NCI-H82 treated with DMSO at 0.1 percent for 48 hours (cell line): ENCODE results near the gene B4GALT6.

Source experiments
- DNase-seq: peaks from one replicate; lab custom pipeline; 2025; ENCODE audit not compliant: unreplicated experiment; lab: John Stamatoyannopoulos, UW

The B4GALT6 gene

DNA sequence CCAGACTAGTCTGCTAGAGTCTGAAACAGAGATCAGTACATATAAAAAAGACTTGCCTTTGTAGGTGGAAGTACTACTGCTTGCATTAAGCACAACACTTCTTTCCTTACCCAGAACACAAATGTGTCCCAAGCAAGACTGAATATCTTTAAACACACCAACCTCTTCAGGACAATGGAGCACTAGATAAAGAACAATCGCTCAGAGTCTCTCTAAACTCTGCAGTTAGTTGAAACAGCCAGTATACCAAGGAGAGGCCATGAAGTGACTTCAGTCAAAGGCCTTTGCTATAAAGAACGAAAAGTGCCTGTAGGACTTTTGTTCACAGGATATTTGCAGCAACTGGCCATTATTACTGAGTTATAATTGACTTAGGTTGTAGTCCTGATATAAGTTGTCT is 9.9 kb upstream of the B4GALT6 start:
- DNase-seq: no peak

DNA sequence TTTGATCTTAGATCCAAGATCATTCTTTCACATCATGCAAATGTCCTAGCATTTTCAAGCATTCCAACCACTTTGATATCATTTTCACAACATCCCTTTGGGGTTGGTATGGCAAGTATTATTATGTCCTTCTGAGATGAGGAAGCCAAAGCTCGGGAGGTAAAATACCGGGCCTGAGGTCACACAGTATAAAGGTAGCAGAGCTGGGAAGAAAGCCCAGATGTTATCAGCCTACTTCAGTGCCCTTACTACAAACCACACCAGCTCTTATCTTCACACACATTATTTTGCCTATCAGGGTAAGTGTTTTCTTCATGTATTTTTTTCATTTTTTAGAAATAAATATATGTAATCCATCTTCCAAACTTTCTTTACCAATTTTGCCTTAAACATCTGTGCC is 4.2 kb upstream of the B4GALT6 start:
- no peak for DNase-seq

DNA sequence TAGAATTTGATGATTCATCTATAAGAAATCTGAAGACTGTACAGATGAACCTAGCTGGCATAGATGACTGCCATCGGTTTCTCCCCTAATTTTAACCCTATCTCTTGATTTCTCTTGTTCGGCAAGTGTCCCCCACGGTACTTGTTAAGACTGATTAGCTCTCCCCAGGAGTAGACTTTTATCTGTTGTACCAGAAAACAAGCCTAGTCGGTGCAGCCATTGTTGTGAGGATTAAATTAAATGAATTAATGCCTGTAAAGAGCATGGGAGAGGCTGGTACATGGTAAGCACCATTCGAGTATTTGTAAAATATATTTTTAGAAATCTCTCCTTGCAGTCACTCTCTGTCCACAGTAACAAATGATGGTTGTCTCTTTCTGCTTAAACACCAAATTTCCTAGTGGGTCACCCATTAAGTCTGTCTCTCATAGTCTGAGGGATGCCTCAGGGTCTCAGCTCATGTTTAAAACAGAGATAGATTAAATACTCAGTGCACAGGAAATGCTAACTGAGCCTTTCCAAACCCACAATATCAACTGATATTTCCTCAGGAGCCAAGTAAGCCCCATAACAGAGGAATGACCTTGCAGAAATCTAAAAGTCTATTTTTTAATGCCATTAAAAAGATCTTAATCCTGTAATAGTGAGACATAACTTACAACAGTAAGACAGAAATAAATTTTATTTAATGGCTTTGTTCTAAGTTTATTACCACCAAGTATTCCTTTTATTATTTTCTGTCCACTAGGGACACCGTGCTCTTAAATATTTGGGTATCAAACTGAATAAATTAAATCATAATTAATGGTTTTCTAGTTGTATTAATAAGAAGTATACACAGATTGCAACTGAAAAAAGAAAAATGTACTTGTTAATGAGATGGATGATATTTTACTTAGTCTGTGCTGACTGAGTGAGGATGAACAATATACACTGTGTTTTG is 2.9 kb upstream of the B4GALT6 start:
- no peak for DNase-seq

DNA sequence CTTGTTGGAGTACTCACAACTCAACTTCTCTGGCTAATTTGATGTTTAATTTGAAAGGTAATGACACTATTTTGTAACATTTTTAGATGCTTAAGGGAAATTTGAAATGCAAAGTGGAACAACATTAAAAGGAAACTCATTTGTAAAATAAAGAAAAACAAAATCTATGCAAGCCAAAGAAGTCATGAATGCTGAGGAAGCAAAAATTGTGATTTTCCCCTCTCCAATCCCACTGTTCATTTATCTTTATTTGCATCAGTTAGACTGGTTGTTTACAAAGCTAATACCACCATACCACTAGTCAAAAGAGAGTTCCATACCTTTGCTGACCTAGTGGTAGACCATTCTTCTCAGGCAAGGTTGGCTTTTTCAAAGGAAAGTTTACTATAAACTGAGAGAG is 2.2 kb upstream of the B4GALT6 start:
- DNase-seq: no peak

DNA sequence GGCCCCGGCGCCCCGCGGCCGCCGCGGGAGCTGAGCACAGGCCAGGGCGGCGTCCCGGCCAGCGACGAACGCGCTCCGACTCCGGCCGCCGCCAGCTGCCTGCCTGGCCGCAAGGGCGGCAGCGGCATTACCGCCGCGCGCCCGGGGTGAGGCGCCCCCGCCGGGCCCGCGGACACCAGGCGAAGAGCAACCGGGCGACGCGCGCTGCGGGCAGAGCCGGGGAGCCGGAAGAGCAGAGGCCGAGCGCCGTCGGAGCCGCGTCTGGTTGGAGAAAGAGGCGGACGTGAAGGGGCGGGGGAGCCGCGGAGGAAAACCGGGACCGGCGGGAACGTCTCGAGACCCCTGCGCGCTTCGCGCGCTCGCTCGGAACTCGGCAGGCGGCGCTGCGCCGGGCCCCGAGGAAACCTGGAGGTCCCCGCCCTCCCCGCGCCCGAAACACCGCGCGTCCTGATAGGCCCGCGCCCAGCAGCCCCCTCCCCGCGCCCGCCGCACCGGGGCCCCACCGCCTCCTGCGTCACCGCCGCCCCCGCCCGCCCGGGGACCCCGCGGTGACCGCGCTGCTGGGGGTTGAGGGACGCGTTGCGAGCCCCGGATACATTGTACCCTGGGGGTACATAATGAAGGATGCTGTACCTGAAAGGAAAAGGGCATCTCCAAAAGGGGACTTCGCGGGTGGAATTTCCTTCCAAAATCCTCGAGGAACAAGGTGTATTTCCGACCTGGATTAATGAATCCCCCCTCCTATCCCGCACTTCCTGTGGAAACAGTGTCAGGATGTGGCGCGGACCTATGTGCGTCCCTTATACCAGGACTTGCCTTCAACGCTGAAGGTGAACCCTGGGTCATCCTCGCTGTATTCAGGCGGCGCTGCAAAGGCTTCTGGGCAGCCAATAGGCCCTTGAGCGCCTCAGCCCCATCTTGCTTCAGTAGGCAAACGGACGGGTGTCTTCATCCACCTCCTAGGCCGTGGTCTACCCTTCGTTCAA is 1.0 kb upstream of the B4GALT6 start:
- peak; percentile 40 for DNase-seq

DNA sequence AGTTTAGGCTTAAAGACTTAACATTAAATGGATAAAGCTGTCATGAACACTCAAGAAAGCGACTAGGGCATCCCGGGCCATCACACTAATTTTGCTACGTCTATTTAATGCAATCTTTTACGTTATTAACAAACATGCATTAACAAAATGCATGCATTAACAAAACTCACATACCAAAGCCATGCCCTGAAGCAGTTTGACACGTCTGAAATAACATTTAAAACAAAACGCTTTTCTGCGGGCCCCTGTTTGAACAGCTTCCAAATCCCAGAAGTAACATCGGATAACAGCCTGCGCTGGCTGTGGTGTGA is 458 bp downstream of the B4GALT6 start:
- DNase-seq: peak; percentile 41

DNA sequence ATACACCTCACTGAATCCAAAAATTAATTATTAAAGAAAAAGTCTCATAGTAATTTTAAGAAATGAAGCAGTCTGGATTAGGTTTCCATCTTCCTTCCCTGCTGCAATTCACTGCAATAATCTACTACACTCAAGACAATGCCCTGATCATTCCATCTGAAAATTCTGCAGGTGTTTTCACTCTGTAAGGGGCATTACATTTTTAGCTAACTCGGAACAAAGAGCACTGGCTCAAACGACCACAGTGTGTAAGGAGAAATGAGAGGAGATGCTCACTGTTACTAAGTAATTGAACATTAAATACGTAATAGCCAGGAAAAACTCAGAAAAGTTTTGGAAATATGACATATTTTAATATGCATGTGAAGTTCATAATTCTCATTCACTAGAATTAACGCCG is 1.3 kb downstream of the B4GALT6 start:
- DNase-seq: no peak

DNA sequence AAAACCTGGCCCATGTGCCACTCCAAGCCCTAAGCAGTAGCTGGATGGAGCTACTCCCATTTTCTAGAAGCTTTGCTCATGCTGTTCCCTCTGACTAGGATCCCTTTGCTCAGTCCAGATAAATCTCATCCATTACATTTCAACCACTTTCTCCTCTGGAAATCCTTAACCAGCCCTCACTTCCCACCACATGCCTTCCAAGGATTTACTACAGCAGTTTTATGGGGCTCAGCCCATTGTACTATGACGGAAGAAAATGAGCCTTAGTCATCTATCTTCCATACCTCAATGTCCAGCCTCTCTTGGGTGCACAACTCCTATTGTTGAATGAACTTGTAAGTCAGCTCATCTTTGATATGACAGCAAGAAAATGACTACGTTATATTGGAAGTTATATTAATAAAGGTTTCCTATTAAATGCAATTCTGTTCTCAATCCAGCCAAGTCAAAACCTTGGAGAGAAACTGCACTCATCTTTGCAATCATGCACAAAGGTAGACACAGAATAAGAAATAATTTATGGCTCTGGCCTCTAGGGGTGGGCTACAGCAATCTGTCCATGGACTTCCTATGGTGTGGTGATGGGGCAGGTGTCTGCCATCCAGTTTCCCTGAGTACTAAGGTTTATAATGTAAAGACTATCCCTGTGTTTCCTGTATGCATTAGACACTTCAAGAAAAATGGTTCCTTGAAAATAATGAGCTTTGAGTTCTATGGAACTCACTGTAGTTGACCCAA is 3.4 kb downstream of the B4GALT6 start:
- DNase-seq: no peak

DNA sequence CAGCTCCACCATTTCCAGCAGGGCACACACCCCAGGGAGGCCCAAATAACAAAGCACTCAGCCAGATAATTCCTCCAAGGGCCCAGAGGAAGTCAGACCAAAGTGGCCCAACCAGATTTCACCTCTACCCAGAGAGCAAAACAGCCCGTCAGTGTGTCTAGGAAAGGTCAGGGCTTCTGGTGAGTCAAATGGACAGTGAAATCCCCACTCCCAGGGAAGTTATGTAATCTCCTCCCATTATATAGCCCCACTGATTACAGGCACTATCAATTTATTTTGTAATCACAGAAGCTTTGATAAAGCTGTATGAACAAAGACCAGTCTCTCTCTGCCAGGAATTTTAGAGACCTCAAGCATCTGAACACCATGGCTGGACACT is 4.0 kb downstream of the B4GALT6 start:
- DNase-seq: no peak

DNA sequence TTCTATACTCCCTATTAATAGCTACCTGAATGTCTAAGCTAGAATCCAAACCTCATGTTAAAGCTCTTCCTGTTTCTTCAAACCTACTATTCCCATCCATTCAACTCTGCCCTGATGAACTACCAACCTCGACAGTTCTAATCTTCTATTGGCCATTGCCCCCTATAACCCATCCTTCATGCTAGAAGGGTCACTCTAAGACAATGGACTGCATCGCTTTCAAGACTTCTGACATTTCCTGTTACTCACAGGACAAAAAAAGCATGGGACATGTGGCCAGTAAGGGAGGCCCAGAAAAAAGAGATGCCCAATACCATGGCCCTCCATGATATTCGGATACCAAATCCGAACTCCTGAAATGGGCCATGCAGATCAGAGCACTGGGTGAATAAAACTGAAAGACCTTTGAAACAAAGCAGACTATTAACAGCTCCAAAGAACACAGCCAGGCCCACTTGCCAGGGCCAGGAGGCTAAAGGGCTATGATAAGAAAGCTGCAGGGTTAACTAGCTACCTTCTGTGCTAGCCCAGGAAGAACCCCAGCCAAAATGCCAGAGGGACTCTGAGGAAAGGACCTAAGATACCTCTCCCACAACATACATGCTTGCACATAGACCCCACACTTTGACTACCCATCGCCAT is 4.5 kb downstream of the B4GALT6 start:
- DNase-seq: no peak

DNA sequence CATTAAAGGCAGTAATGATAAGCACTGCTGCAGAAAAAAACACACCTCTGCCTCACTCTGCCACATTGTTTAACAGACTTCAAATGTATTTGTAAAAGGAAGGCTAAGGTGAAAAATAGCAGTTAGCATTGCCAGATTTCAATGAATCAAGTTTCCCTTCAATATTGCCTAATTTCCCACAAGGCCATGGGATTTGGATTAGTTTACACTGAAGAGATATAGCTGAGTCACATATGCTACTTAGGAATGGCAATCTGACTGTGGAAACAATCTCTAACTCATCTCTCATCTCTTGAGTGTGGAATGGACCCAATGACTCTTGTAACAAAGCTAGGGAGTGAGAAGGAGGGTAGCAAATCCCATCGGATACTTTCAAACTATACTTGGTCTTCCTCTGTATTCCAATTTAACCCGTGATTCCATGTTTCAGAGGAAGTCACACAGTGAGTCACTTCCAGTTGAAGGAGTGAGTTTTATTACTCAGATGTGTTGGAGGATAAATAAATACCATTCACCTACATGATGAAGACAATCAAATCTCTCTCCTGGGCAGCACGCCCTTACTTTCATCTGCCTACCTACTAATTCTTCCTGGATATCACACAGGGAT is 5.1 kb downstream of the B4GALT6 start:
- no peak for DNase-seq

DNA sequence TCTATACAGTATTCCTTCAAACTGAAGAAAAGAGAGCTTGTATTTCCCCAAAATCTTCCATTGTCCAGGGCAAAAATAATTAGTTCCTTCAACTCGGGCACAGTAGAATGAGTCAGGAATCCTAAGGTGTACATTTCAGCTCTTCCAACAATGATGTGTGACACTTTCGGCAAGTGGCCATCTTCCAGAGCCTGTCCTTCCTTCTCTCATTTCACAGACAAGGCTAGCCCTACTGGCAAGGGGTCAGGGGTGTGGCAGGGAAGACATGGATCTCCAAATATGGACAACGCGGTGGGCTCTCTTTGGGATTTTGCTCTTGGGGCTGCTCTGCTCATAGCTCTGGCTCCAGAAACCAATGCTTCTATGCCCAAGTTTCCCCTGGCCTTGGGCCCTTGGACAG is 6.0 kb downstream of the B4GALT6 start:
- no peak for DNase-seq

DNA sequence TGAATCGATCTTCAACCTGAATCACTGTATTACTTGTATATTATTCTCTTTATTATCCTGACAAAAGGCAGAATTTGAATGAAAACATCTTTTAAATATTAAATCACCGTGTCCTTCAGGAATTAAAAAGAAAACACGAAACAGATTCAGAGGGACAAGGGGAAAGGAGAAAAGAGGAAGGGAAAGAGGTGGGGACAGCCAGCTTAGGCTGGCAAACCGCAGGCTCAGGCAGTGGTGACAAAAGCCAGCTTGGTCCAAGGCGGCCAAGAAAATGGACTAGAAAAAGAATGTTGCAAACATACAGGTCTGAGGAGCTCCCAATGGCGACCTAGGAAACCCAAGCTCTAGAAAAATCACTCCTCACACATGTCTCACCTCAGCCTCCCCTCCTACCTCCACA is 6.8 kb downstream of the B4GALT6 start:
- DNase-seq: no peak

DNA sequence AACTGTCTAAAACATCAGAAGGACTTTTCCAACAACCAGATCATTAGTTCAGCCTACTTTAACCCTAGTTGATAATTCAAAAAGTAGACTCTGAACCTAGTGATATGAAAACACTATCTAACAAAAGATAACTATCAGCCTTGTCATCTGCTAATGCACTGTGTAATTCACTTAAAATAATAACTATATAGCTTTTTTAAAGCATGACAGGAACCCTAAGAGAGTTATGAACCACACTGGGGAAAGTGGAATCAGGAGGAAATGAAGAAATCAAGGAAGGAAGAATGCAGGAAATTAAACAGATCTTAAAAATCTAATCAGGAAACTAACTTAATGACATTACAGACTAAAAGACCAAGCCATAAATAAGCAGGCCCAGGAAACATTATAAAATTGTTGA is 9.0 kb downstream of the B4GALT6 start:
- no peak for DNase-seq

DNA sequence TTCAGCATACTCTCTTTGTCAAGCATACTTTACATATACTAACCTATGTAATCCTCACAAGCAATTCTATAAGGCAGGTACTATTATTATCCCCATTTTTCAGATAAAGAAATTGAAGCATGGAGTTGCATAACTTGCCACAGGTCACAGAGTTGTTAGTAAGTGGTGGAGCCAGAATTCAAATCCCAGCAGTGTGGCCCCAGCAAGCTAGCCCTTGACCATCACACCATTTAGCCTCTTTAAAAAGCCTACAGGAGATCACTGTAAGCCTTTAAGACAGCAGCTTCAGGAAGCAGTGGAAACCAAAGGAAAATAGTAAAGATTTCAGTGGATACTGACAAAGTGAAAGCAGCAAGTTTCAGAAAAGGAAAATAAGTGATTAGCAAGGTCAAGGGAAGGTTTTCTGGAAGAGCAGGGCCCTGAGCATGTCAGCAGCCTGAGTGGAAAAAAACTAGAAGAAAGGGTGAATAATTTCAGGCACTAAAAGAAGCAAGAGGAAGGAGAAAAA is 11.7 kb downstream of the B4GALT6 start:
- DNase-seq: no peak

DNA sequence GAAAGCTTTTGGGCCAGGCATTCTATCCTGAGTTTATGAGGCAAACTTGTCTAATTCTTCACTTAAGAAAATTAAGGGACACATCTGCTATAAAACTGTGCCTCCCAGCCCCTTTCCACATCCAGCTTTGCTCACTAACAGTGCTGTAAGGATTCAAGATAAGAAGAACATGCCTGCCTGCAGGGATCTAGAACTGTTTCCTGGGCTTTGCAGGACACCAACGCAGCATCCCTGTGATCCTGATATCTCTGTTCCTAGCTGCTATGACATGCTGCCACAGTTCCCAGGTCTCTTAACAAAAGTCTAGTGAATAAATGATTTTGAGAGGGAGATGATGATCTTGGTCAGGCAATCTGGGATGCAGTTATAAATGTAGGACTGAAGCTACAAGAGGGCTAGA is 12.4 kb downstream of the B4GALT6 start:
- DNase-seq: no peak

DNA sequence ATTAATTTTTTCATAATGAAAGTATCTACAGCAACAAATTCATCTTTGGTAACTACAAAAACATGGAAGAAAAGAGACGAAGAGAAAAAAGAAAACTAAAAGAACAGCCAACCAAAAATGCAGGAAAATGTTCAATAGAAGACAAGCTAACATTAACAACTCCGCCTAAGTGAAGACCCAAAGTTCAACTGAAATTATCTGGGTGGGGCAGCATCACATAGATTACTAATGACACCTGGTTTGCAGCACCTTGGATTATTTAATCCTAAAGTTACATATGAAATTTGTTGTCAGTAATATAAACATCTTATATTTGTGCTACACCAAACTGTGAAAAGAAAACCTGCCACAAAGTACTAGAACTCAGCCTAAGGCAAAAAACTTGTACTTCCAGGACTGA is 14.8 kb downstream of the B4GALT6 start:
- no peak for DNase-seq

DNA sequence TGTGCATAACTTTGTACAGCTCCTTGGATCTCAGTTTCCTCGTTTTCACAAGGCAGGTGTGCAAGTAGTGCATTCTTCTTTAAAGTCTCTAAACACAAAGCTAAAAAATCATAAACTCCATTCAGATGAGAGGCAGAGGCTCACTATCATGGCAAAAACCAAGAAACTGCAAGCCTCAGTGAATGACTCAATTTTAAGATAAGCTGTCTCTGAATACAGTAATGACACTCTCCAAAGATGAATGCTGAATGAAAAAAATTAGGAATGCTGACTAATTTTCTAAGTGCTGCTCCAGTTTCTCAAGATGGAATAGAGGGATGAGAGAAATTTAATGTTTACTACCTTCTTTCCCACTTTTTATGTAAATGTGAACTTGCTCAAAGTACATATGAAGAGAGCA is 17.2 kb downstream of the B4GALT6 start:
- no peak for DNase-seq

DNA sequence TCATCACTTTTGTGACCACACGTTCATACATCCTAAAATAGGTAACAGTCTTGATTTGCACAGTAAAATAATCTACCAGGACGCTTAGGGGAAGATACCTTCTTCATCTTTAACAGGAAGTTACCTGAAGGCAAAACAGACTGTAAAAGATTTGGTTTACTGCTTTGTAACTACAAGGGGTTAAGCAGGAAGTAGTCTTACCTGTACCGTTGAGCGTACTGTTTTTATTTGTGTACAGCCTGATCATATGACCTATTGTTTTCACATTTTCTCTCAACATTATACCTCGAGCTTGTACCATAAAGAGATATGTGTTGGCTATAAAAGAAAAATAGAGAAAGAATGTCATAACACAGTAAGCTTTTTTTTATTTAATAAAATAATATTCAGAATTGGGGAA is 18.3 kb downstream of the B4GALT6 start:
- no peak for DNase-seq

DNA sequence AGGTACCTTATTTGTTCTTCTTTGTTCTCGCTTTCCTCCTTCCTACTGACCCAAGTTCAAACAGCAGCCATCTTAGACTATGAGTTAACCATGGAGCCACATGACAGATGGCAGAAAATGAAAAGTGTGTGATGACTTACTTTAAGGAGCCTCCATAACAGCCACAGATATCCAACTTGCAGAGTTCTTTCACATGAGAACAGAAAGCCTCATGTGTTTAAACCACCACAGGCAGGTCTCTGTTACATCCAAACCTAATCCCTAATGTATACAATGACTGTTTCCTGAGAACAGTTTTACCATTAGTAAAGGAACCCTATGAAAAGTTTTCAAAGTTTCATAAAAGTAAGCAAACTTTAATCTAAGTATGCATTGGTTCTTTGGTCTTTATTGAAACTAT is 20.3 kb downstream of the B4GALT6 start:
- DNase-seq: no peak
